PC-9 (cell line): ENCODE measurements around the gene RBBP9. TPM values are rescaled to one million over a fixed set of nuclear protein-coding genes. Genes with fewer than 3 reads are reported as not detected.

ENCODE experiments used
- BruUV-seq: library from RNA; stranded (reverse); fragments of 400-500 nt; replicated peaks from 2 replicates; lab custom pipeline; 2021; lab: Mats Ljungman, UMichigan
- CTCF ChIA-PET: fragments of 300-600 bp; sonication (Branson Sonifier 250); formaldehyde crosslinking; loops from one replicate; lab custom pipeline; 2022; ENCODE audit warnings: antibody characterized with exemption; lab: Charles Lee
- POLR2A ChIA-PET: fragments of 300-600 bp; sonication (Branson Sonifier 250); formaldehyde crosslinking; loops from one replicate; lab custom pipeline; 2022; ENCODE audit warnings: antibody characterized with exemption; ENCODE audit not compliant: unreplicated experiment; lab: Charles Lee
- DNase-seq, 2 experiments: peaks; one replicate each; pipeline versions ENCODE4 v3.0.0 to v3.0.0-alpha.2; 2015 to 2022; ENCODE audit warnings: mixed read lengths in 1 of 2
- H2AFZ ChIP-seq: fragments of 200-600 bp; sonication (generic); 2 replicates; pipeline ENCODE4 v1.8.1; 2017; ENCODE audit warnings: antibody characterized with exemption
- H3F3A ChIP-seq: fragments of 200-600 bp; sonication (generic); 2 replicates; pipeline ENCODE4 v1.8.1; 2017; ENCODE audit warnings: antibody characterized with exemption, mild to moderate bottlenecking, low read depth; ENCODE audit not compliant: insufficient read depth
- H3K27ac ChIP-seq: fragments of 200-600 bp; sonication (generic); 2 replicates; pipeline ENCODE4 v1.6.1; 2016; ENCODE audit warnings: mixed run types
- H3K27me3 ChIP-seq: fragments of 200-600 bp; sonication (generic); 2 replicates; pipeline ENCODE4 v1.6.1; 2016; ENCODE audit warnings: low read depth, mixed run types; ENCODE audit not compliant: insufficient read depth
- H3K36me3 ChIP-seq: fragments of 200-600 bp; sonication (generic); 2 replicates; pipeline ENCODE4 v1.6.1; 2016; ENCODE audit warnings: low read depth, mixed run types
- H3K4me1 ChIP-seq: fragments of 200-600 bp; sonication (generic); replicated peaks from 2 replicates; pipeline ENCODE4 v1.6.1; 2016; ENCODE audit warnings: mixed run types; ENCODE audit not compliant: insufficient read depth
- H3K4me2 ChIP-seq: fragments of 200-600 bp; sonication (generic); 2 replicates; pipeline ENCODE4 v1.6.1; 2017; ENCODE audit warnings: mixed run types
- H3K4me3 ChIP-seq: fragments of 200-600 bp; sonication (generic); 2 replicates; pipeline ENCODE4 v1.6.1; 2016; ENCODE audit warnings: mixed run types
- H3K79me2 ChIP-seq: fragments of 200-600 bp; sonication (generic); 2 replicates; pipeline ENCODE4 v1.6.1; 2017; ENCODE audit warnings: low read depth, mixed run types
- H3K9me2 ChIP-seq: fragments of 200-600 bp; sonication (generic); 2 replicates; pipeline ENCODE4 v1.8.1; 2017; ENCODE audit warnings: mild to moderate bottlenecking; ENCODE audit not compliant: insufficient read depth
- H3K9me3 ChIP-seq: fragments of 200-600 bp; sonication (generic); 2 replicates; pipeline ENCODE4 v1.8.1; 2016; ENCODE audit warnings: low read depth; ENCODE audit not compliant: insufficient read depth
- H4K20me1 ChIP-seq: fragments of 200-600 bp; sonication (generic); 2 replicates; pipeline ENCODE4 v1.8.1; 2017; ENCODE audit not compliant: insufficient read depth
- CTCF ChIP-seq: fragments of 200-600 bp; sonication (generic); conservative IDR thresholded peaks from 2 replicates; pipeline ENCODE4 v1.6.1; 2017; ENCODE audit warnings: mixed run types, antibody characterized with exemption, mild to moderate bottlenecking, moderate library complexity
- EZH2 ChIP-seq: fragments of 200-600 bp; sonication (generic); IDR thresholded peaks from 2 replicates; pipeline ENCODE4 v1.8.0; 2017; ENCODE audit warnings: antibody characterized with exemption, low read depth
- intact Hi-C: fragments of 100-400 bp; cut with micrococcal nuclease; formaldehyde crosslinking; loops from one replicate; pipeline ENCODE4 v1.10.0; 2022; ENCODE audit not compliant: unreplicated experiment
- microRNA-seq: library from miRNA; unstranded; fragments of <30 nt; microRNA quantifications from one replicate; pipeline ENCODE4 v1.2.0, GENCODE V29; 2021; ENCODE audit warnings: borderline number of aligned reads, borderline replicate concordance
- total RNA-seq: library from RNA; stranded (reverse); gene quantifications from 2 replicates; pipeline ENCODE4 v1.2.3, GENCODE V29; 2021

Gene RBBP9
- total RNA-seq, 1 experiment from 2014 or later = 29.5 TPM

- intact Hi-C loops = no loop called here
- no peaks in the 10 kb centered on the region for H3K4me1 ChIP-seq
- no peak overlapping the region for H3K4me3 ChIP-seq
- H3K79me2 ChIP-seq = no peaks in the 10 kb centered on the region
- TF ChIP-seq CTCF (no peak), EZH2 (no peak)
- H3K27me3 ChIP-seq = no peaks in the 10 kb centered on the region
- no TSS peak for BruUV-seq
- no peaks in the 10 kb centered on the region for H3K9me3 ChIP-seq
- no peaks in the 10 kb centered on the region for H3K9me2 ChIP-seq
- CTCF ChIA-PET = interaction anchor here (0.6 kb wide), 1 partner anchor 595 kb away, joined by 4 read pairs; no protein-coding TSS in a partner anchor
- no peak overlapping the region for H2AFZ ChIP-seq
- DNase-seq = no peak
- H3K36me3 ChIP-seq = no peaks in the 10 kb centered on the region
- no peaks in the 10 kb centered on the region for H4K20me1 ChIP-seq
- no peak overlapping the region for H3K4me2 ChIP-seq
- H3F3A ChIP-seq = no peaks in the 10 kb centered on the region
- POLR2A ChIA-PET = no interaction called here
- H3K27ac ChIP-seq = no peak overlapping the region
These were observed 53.1 kb downstream of the RBBP9 start for GRCh38 chr20:18443886-18444285.

- ChIA-PET POLR2A (no interaction called here), CTCF (no interaction called here)
- H3K27ac ChIP-seq = no peak overlapping the region
- intact Hi-C loops = no loop called here
- no peaks in the 10 kb centered on the region for H3F3A ChIP-seq
- H3K27me3 ChIP-seq = no peaks in the 10 kb centered on the region
- H4K20me1 ChIP-seq = no peaks in the 10 kb centered on the region
- H3K9me2 ChIP-seq = no peaks in the 10 kb centered on the region
- H2AFZ ChIP-seq = no peak overlapping the region
- H3K36me3 ChIP-seq = no peaks in the 10 kb centered on the region
- no peaks in the 10 kb centered on the region for H3K4me1 ChIP-seq
- no peaks in the 10 kb centered on the region for H3K9me3 ChIP-seq
- TF ChIP-seq CTCF (no peak), EZH2 (no peak)
- no peaks in the 10 kb centered on the region for H3K79me2 ChIP-seq
- DNase-seq = no peak
- no TSS peak for BruUV-seq
- H3K4me2 ChIP-seq = no peak overlapping the region
- H3K4me3 ChIP-seq = no peak overlapping the region
These were observed 56.6 kb downstream of the RBBP9 start for GRCh38 chr20:18440403-18440802.

- Histone ChIP-seq H3K79me2 (no peaks in the 10 kb centered on the region), H3K27me3 (no peaks in the 10 kb centered on the region), H3K4me2 (no peak overlapping the region), H3K9me2 (no peaks in the 10 kb centered on the region), H3K36me3 (no peaks in the 10 kb centered on the region), H3K4me3 (no peak overlapping the region), H3K4me1 (no peaks in the 10 kb centered on the region), H3K27ac (no peak overlapping the region), H3F3A (no peaks in the 10 kb centered on the region), H3K9me3 (no peaks in the 10 kb centered on the region), H2AFZ (no peak overlapping the region), H4K20me1 (no peaks in the 10 kb centered on the region)
- intact Hi-C loops = no loop called here
- DNase-seq = no peak
- CTCF ChIA-PET = no interaction called here
- BruUV-seq = no TSS peak
- POLR2A ChIA-PET = no interaction called here
- TF ChIP-seq CTCF (no peak), EZH2 (no peak)
These were observed 60.2 kb downstream of the RBBP9 start for GRCh38 chr20:18436847-18437246.

Small RNAs within 50 kb of the gene (microRNA-seq; reads per million reads assigned to microRNA genes)
- not detected for gene MIR3192

Other genes with a start within 250 kb of the RBBP9 start
- gene ZNF133, start 208.7 kb downstream of the RBBP9 start, total RNA-seq = 16.3 and 22.8 TPM in 2 replicates
- gene DZANK1, start 30.2 kb downstream of the RBBP9 start, total RNA-seq = 4.4 and 7.3 TPM in 2 replicates
- 7.4 and 9.6 TPM in 2 replicates for gene POLR3F, start 29.8 kb downstream of the RBBP9 start, total RNA-seq
- gene SEC23B, start 10.7 kb upstream of the RBBP9 start, total RNA-seq = 60.3 and 78.5 TPM in 2 replicates
- 105 and 114 TPM in 2 replicates for gene SMIM26, start 70.2 kb upstream of the RBBP9 start, total RNA-seq
- gene DTD1, start 90.8 kb upstream of the RBBP9 start, total RNA-seq = 62.8 and 80.9 TPM in 2 replicates